ENCODE results near the gene PLAGL2. TPM values are rescaled to one million over a fixed set of nuclear protein-coding genes. Genes with fewer than 3 reads are reported as not detected.
"Not testable (repeated sequence)": the region's sequence is repeated elsewhere in the genome, so short reads cannot be mapped to it uniquely, and the experiment has no call there.

Gene PLAGL2
- total RNA-seq, 1 experiment from 2014 or later = 44.4 TPM

DNA sequence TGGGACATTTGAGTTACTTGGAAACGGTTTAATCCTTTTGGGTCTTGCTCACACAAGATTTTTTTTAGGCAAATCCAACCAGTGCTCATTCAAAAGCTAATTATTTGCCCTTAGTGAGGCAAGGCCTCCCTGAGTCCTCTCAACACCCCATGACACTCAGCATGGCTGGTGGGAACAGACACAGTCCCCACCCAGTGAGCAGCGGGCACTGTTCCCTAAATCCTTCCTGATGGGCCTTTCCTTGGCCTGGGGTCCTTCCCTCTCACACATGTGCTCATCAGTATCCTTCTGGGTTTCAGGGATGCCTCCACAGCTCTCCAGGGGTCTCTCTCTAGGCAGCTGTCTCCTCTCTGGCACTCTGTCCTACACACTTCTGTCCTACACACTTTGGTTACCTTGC is 28.0 kb downstream of the PLAGL2 start:
- Histone ChIP-seq H3K14ac (ENCODE audit: insufficient read depth, low read length) (no peak overlapping the region), H3K4ac (ENCODE audit: low read depth, low read length) (no peak overlapping the region), H2AFZ (ENCODE audit: low read length) (no peak overlapping the region), H4K20me1 (ENCODE audit: control insufficient read depth, insufficient read depth, insufficient read length) (no peaks in the 10 kb centered on the region), H3K79me1 (ENCODE audit: insufficient read depth, low read depth, low read length, poor library complexity, severe bottlenecking) (no peaks in the 10 kb centered on the region), H2BK120ac (ENCODE audit: low read depth, low read length, poor library complexity, severe bottlenecking) (no peak overlapping the region), H4K91ac (ENCODE audit: insufficient read length, low read depth, low read length) (no peak overlapping the region), H3K9ac (ENCODE audit: extremely low read depth, insufficient read length, low read length) (no peak overlapping the region), H3K56ac (ENCODE audit: insufficient read length, low read depth, low read length) (no peak overlapping the region), H2BK15ac (ENCODE audit: low read depth, low read length) (no peak overlapping the region), H3K9me3 (ENCODE audit: control insufficient read depth, low read depth, low read length) (no peaks in the 10 kb centered on the region), H3K27ac (ENCODE audit: insufficient read length, low read depth, low read length) (no peak overlapping the region), H2BK20ac (ENCODE audit: low read depth, low read length, poor library complexity, severe bottlenecking) (no peak overlapping the region), H3T11ph (ENCODE audit: low read length) (no peak overlapping the region), H2BK12ac (ENCODE audit: insufficient read length, low read depth, low read length) (no peak overlapping the region), H3K4me1 (ENCODE audit: insufficient read depth, low read length) (no peaks in the 10 kb centered on the region), H3K18ac (ENCODE audit: insufficient read length, low read depth, low read length) (no peak overlapping the region), H3K27me3 (ENCODE audit: insufficient read depth, low read length) (no peaks in the 10 kb centered on the region), H4K5ac (ENCODE audit: insufficient read length, low read depth, low read length) (no peak overlapping the region), H3K4me2 (ENCODE audit: insufficient read depth, insufficient read length, low read length) (no peak overlapping the region), H3K23me2 (ENCODE audit: insufficient read length, low read depth, low read length, poor library complexity, severe bottlenecking) (no peaks in the 10 kb centered on the region), H2BK5ac (ENCODE audit: insufficient read length, low read length) (no peak overlapping the region), H2AK5ac (ENCODE audit: insufficient read length, low read length) (no peak overlapping the region), H3K79me2 (ENCODE audit: insufficient read depth, low read length) (no peaks in the 10 kb centered on the region), H3K23ac (ENCODE audit: insufficient read length, low read depth, low read length) (no peak overlapping the region), H4K8ac (replicated peaks; ENCODE audit: insufficient read length, low read depth, low read length) (no peak overlapping the region)
- WGBS (ENCODE audit: extremely low coverage, insufficient read length, low lambda C conversion rate) = no CpG with 5 or more reads among the region's 2 CpGs
- 0 out of 4 replicates have a peak, but pooled peaks cover 0 to 2% of the 10 kb centered on the region in 2 experiments for H3K4me1 Mint-ChIP-seq
- peaks cover 10 to 13% of the 10 kb centered on the region in 2 experiments for H3K9me3 Mint-ChIP-seq
- H3K4me3 Mint-ChIP-seq = no peak overlapping the region
- no peak for DNase-seq
- no peak overlapping the region for H3K27ac Mint-ChIP-seq
- no peaks in the 10 kb centered on the region; the same call in 1 of the 2 replicates for H3K27me3 Mint-ChIP-seq (ENCODE audit: low read depth)
- TF ChIP-seq, protein P1, sequence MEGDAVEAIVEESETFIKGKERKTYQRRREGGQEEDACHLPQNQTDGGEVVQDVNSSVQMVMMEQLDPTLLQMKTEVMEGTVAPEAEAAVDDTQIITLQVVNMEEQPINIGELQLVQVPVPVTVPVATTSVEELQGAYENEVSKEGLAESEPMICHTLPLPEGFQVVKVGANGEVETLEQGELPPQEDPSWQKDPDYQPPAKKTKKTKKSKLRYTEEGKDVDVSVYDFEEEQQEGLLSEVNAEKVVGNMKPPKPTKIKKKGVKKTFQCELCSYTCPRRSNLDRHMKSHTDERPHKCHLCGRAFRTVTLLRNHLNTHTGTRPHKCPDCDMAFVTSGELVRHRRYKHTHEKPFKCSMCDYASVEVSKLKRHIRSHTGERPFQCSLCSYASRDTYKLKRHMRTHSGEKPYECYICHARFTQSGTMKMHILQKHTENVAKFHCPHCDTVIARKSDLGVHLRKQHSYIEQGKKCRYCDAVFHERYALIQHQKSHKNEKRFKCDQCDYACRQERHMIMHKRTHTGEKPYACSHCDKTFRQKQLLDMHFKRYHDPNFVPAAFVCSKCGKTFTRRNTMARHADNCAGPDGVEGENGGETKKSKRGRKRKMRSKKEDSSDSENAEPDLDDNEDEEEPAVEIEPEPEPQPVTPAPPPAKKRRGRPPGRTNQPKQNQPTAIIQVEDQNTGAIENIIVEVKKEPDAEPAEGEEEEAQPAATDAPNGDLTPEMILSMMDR (conservative IDR thresholded peaks at IDR 0.05) = no peak
- H3K36me3 Mint-ChIP-seq (ENCODE audit: insufficient read depth in 1 of 3, low read depth in 3 of 3) = peaks cover 5 to 7% (median 7%) of the 10 kb centered on the region in 3 experiments; a peak in 6 of 7 replicates

DNA sequence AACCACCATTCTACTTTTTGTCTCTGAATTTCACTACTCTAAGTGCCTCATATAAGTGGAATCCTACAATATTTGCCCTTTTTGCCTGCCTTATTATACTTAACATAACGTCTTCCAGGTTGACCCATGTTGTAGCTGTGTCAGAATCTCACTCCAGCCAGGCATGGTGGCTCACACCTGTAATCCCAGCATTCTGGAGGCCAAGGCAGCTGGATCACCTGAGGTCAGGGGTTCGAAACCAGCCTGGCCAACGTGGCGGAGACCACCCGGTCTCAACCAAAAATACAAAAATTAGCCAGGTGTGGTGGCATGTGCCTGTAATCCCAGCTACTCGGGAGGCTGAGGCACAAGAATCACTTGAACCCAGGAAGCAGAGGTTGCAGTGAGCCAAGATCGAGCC is 29.8 kb downstream of the PLAGL2 start:
- H3K27ac Mint-ChIP-seq; H3K23ac ChIP-seq (ENCODE audit: insufficient read length, low read depth, low read length); H3K14ac ChIP-seq (ENCODE audit: insufficient read depth, low read length); H3K79me1 ChIP-seq (ENCODE audit: insufficient read depth, low read depth, low read length, poor library complexity, severe bottlenecking); H2BK12ac ChIP-seq (ENCODE audit: insufficient read length, low read depth, low read length); H4K91ac ChIP-seq (ENCODE audit: insufficient read length, low read depth, low read length); H3K4me3 Mint-ChIP-seq; H3K23me2 ChIP-seq (ENCODE audit: insufficient read length, low read depth, low read length, poor library complexity, severe bottlenecking); H2AK5ac ChIP-seq (ENCODE audit: insufficient read length, low read length); H3K4me1 Mint-ChIP-seq; H3K4me2 ChIP-seq (ENCODE audit: insufficient read depth, insufficient read length, low read length); H3K56ac ChIP-seq (ENCODE audit: insufficient read length, low read depth, low read length); H3K4ac ChIP-seq (ENCODE audit: low read depth, low read length); H3K79me2 ChIP-seq (ENCODE audit: insufficient read depth, low read length); H3K27me3 ChIP-seq (ENCODE audit: insufficient read depth, low read length); H3K4me1 ChIP-seq (ENCODE audit: insufficient read depth, low read length); H2AFZ ChIP-seq (ENCODE audit: low read length); H4K8ac ChIP-seq (replicated peaks; ENCODE audit: insufficient read length, low read depth, low read length); H4K20me1 ChIP-seq (ENCODE audit: control insufficient read depth, insufficient read depth, insufficient read length); H2BK15ac ChIP-seq (ENCODE audit: low read depth, low read length); H3K9me3 ChIP-seq (ENCODE audit: control insufficient read depth, low read depth, low read length); H4K5ac ChIP-seq (ENCODE audit: insufficient read length, low read depth, low read length); DNase-seq; H3T11ph ChIP-seq (ENCODE audit: low read length); H2BK20ac ChIP-seq (ENCODE audit: low read depth, low read length, poor library complexity, severe bottlenecking); H2BK5ac ChIP-seq (ENCODE audit: insufficient read length, low read length); H3K27ac ChIP-seq (ENCODE audit: insufficient read length, low read depth, low read length); H3K18ac ChIP-seq (ENCODE audit: insufficient read length, low read depth, low read length); H2BK120ac ChIP-seq (ENCODE audit: low read depth, low read length, poor library complexity, severe bottlenecking); H3K27me3 Mint-ChIP-seq (ENCODE audit: low read depth); H3K36me3 Mint-ChIP-seq (ENCODE audit: insufficient read depth in 1 of 3, low read depth in 3 of 3); H3K9ac ChIP-seq (ENCODE audit: extremely low read depth, insufficient read length, low read length): not testable (repeated sequence)
- WGBS (ENCODE audit: extremely low coverage, insufficient read length, low lambda C conversion rate) = no CpG with 5 or more reads among the region's 7 CpGs
- peaks cover 14 to 15% of the 10 kb centered on the region in 2 experiments for H3K9me3 Mint-ChIP-seq

All from H9 (cell line).